ENCODE data around the gene OR51B2. TPM values are rescaled to one million over a fixed set of nuclear protein-coding genes. Genes with fewer than 3 reads are reported as not detected.

OR51B2 gene
- total RNA-seq, 1 donor: not detected

- no peak overlapping the region for H3K4me3 ChIP-seq (ENCODE audit: low read depth, low read length)
- TF ChIP-seq CTCF (IDR thresholded peaks at IDR 0.05; ENCODE audit: insufficient read depth, low read depth, low read length): no peak
- no peak for DNase-seq (ENCODE audit: low read depth)
These were observed 35.8 kb downstream of the OR51B2 start for GRCh38 chr11:5288108-5288905.

GRCh38 chr11:5286901-5287300 is 37.2 kb downstream of the OR51B2 start:
- TF ChIP-seq CTCF (IDR thresholded peaks at IDR 0.05; ENCODE audit: insufficient read depth, low read depth, low read length): no peak
- DNase-seq (ENCODE audit: low read depth): no peak
- no peak overlapping the region for H3K4me3 ChIP-seq (ENCODE audit: low read depth, low read length)

GRCh38 chr11:5286351-5286750 is 37.7 kb downstream of the OR51B2 start:
- TF ChIP-seq CTCF (IDR thresholded peaks at IDR 0.05; ENCODE audit: insufficient read depth, low read depth, low read length): no peak
- H3K4me3 ChIP-seq (ENCODE audit: low read depth, low read length): no peak overlapping the region
- DNase-seq (ENCODE audit: low read depth): no peak

- no peak for TF ChIP-seq CTCF (IDR thresholded peaks at IDR 0.05; ENCODE audit: insufficient read depth, low read depth, low read length)
- H3K4me3 ChIP-seq (ENCODE audit: low read depth, low read length): no peak overlapping the region
- no peak for DNase-seq (ENCODE audit: low read depth)
These were observed 38.3 kb downstream of the OR51B2 start for GRCh38 chr11:5285703-5286340.

GRCh38 chr11:5284637-5285036 is 39.5 kb downstream of the OR51B2 start:
- H3K4me3 ChIP-seq (ENCODE audit: low read depth, low read length): no peak overlapping the region
- no peak for DNase-seq (ENCODE audit: low read depth)
- TF ChIP-seq CTCF (IDR thresholded peaks at IDR 0.05; ENCODE audit: insufficient read depth, low read depth, low read length): no peak

GRCh38 chr11:5283882-5284281 is 40.2 kb downstream of the OR51B2 start:
- no peak for TF ChIP-seq CTCF (IDR thresholded peaks at IDR 0.05; ENCODE audit: insufficient read depth, low read depth, low read length)
- no peak for DNase-seq (ENCODE audit: low read depth)
- no peak overlapping the region for H3K4me3 ChIP-seq (ENCODE audit: low read depth, low read length)
